Midbrain (tissue), 1 donor: ENCODE data around the gene ABCC3.

ENCODE experiments used
- DNase-seq: peaks from one replicate; lab custom pipeline; 2025; lab: John Stamatoyannopoulos, UW

Gene ABCC3

DNA sequence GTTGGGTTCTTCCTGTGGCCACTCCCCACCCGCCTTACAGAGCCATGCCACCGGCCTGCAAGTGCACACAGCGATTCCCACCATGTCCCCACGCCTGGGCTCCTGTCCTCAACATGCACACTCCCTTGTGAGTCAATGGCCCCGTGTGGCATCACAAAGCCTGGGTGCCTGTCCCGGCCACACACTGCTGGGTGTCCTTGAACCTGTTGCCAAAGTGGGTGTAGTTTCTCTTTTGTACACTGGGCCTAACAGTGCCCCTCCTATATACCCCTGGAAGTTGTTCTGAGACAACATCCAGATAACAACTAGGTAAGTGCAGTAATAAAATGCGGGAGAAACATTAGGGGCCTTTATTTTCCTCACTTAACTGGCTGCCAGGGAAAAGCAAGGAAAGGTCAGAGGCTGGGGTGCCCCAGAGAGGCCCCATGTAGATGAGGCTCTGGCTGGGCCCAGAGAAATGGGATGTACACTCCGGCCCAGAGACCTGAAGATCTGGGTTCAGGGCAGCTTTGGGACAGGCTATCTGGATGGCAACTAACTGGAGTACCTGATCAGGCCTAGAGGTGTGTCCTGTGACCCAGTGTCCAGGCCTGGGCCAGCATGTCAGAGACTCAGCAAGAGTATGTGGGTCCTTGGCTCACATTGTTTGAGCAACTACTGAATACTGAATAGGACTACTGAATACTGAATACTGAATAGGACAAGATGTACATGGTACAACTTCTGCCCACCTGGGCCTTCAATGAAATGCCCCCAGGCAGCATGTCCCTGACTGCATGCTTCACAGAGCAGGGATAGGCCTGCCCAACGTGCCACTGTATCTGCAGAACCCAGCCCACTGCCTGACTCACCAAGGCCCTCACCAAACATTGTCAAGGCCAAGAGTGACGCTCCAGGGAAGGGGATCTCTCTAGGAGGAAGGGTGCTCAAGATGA, 8.3 kb downstream of the ABCC3 start:
- DNase-seq, result no peak

DNA sequence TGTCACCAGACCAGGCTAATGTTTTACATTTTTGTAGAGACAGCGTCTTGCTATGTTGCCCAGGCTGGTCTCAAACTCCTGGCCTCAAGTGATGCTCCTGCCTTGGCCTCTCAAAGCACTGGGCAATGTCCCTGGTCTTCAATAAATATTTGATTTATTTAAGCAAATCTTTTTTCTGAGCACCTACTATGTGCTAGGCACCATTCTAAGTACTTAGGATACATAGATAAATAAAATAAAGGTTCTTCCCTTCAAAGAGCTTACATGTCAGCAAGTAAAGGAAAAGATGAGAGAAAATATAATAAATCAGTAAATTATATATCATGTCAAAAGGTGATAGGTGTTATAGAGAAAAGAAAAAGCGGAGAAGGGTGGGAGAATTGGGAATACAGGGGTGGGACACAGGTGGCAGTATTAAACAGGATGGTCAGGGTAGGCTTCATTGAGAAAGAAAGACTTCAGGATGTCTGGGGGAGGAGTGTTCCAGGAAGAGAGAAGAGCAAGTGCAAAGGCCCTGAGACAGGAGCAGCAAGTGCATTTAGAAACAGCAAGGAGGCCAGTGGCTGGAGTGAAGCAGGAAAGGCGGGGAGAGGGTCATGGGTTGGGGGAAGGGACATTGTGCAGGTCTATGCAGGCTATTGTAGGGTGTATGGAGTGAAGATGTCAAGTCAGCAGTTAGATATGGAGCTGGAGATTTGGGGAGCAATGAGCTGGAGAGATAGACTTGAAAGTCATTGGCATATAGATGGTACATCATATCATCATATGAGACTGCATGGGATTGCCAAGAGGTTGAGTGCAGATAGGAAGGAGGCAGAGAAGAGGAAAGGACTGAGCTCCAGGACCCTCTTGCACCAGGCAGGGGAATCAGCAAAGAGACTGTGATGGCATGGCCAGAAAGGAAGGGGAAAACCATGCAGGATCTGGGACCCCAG, 11.3 kb downstream of the ABCC3 start:
- DNase-seq, result no peak

DNA sequence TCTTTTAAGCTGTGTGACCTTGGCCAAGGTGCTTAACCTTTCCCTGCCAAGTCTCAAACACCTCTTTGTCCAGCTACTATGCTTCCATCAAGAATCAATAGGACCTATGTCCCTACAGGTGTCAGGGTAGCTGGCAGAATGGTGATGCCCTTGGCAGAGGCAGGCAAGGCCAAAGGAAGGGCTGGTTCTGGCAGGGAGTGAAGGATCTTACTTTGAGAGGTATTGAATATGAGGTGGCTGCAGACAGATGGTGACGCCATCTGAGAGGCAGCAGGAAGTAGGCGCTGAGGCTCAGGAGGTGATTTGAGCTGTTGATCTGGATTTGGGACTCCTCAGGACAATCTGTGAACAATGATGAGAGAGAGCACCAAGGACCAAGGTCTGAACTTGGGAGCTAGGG, 12.5 kb downstream of the ABCC3 start:
- DNase-seq, result no peak

DNA sequence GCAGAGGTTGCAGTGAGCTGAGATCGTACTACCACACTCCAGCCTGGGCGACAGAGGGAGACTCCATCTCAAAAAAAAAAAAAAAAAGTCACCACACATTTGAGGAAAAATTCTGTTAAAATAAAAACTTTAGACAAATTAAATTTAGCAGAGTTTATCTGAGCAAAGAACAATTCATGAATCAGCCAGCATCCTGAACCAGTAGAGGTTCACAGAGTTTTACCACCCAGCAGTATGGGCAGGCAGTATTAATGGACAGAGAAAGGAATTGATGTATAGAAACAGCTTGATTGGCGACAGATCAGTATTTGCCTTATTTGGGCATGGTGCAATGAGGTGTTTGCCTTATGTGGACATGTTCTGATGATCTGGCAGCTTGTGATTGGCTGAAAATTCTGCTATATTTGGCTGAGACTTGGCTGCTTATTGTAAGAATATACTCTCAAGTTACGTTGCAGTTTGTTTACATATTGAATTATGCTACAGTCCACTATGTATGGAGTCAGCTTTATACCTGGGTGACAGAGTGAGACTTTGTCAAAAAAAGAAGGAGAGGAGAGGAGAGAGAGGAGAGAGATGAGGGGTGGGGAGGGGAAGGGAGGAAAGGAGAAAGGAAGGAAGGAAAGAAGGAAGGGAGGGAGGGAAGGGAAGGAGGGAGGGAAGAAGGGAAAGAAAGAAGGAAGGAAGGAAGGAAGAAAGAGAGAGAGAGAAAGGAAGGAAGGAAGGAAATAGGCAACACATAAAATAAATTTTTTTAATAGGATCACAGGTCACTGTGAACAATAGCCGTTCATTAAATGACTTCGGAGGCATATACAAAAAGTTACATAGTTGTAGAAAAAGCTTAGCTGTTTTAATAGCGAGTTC, 14.6 kb downstream of the ABCC3 start:
- DNase-seq, result no peak

DNA sequence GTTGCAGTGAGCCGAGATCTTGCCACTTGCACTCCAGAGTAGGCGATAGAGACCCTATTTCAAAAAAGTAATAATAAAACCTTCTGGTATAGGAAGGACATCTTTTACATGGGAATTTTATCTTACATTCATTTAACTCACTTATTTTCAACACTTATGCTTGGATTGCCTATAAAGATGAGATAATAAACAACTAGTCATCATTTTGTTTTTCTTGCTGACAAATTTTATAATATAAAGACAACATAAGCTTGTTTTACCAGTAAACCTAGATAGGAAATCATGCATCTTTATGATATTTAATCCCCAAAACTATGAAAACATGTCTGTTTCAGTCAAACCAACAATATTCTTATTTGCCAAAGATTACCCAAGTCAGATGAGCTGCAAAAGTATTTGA, 17.0 kb downstream of the ABCC3 start:
- DNase-seq, result no peak

DNA sequence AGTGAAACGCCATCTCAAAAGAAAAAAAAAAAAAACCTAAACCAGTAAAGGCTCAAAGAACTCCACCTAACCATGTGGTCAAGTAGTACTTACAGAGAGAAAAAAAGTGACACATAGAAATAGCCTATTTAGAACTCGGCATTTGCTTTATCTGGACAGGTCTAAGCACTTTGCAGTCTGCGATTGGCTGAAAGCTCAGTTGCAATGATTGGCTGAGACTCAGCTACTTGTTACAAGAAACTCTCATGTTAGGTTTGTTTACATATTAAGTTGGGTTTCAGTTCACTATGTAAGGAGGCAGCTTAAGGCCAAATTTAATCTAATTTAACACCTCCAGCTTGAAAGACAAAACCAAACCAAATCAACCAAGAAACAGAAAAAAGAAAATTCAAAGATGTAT, 19.1 kb downstream of the ABCC3 start:
- no peak for DNase-seq

DNA sequence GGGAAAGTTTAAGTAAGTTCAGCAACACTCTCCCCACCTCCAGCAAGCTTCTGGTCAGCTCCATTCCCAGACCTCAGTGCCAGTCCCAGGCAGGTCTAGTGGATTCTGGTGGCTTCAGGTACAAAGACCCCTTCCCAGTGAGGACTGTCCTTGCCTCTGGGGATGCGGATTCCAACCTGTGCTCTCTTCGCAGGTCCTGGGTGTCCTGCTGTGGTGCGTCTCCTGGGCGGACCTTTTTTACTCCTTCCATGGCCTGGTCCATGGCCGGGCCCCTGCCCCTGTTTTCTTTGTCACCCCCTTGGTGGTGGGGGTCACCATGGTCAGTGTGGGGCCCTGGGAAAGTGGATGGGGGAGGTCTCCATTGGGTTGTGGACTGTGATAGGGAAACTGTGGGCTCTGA, 21.8 kb downstream of the ABCC3 start:
- DNase-seq, result no peak

DNA sequence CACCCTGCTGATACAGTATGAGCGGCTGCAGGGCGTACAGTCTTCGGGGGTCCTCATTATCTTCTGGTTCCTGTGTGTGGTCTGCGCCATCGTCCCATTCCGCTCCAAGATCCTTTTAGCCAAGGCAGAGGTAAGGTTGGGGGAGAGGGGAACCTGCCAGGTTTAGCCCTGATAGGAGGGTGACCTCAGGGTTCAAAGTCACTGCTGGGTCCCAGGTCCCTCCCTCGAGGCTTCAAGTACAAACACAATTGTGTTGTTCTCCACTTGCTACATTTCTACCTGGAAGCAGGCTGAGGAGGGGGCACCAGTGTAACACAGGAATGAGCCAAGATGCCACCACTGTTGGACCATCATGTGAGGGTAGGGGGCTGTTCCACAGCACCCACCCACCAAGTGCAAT, 22.4 kb downstream of the ABCC3 start:
- no peak for DNase-seq

DNA sequence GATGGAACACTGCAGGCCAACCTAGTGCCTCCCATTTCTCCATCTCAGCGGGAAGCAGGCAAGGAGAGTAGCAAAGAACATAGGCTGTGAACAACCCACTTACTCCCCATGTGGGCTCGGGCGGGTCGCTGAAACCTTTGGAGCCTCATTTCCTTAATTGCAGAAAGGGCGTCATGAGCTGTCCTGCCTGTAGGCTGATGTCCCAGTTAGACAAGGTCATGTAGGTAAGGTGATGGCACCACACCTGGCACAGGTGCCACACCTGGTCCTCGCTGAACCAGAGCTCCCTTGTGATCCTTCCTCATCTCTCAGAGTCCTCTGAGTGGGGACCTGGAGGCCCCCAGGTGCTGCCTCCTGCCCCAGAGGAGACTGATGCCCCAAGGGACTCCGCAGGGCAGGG, 22.9 kb downstream of the ABCC3 start:
- DNase-seq, result no peak

DNA sequence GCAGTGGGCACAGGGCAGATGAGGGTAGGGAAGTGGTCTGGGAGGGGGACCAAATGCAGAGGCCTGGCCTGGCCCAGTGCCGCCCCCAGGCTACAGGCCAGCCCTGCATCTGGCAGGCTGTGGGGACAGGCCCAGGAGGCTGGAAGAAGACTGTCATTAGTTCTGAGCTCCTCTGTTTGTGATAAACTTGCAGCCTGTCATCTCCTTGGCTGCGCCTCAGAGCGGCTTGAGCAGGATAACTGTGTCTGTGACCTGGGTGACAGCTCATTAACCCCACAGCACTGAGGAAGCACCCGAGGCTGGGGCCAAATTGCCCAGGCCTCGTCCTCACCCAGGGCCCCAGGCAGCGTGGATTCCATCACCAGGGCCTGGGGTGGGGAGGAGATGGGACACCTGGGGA, 23.9 kb downstream of the ABCC3 start:
- DNase-seq, result no peak

DNA sequence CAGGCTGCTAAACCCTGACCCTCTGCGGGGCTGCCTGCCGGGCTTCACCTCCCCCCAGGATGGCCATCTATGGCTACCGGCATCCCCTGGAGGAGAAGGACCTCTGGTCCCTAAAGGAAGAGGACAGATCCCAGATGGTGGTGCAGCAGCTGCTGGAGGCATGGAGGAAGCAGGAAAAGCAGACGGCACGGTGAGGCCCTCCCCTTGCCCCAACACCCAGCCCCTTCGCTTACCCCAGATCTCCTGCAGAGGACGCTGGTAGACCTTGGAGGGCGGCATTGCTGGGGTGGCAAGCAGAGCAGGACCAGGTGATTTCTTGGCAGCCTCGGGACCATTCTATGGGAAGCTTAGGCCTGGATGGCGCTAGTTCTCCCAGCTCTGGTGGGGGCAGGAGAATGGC, 24.5 kb downstream of the ABCC3 start:
- no peak for DNase-seq

DNA sequence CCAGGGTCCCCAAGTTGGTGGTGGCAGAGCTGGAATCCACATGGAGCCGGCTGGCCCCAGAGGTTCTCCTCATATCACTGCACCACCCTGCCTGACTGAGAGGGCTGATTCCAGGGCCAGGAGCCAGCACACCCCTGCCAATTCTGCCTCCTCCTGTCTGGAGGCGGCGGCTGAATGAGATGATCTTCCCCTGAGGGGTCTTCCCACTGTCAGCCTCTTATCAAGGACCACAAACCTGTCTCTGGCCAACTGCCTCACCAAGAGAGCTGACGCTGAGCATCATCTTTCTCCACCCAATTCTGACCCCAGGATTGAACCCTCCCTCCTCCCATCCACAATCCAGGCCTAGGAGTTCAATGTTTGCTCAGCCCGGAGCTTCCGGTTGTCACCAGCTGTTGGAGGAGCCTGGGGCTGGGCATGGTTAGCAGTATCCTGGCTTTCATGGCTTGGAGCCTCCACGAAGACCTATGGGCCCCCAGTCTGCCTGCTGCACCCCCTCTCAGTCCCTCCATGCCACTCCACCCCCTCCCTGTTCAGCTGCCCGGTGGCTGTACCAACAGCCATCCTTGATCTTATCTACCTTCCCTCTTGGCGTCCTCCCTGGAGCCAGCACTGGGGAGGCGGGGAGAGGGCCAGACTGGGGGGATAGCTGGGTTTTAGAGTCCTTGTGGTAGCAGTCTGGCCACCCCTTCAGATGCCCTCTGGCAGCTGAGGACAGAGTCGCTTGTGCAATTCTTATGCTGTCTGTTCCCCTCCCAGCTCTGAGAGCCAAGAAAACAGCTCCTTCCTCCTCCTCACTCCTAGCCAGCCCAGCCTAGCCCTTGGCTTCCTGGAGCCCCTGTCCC, 25.6 kb downstream of the ABCC3 start:
- DNase-seq, result no peak

DNA sequence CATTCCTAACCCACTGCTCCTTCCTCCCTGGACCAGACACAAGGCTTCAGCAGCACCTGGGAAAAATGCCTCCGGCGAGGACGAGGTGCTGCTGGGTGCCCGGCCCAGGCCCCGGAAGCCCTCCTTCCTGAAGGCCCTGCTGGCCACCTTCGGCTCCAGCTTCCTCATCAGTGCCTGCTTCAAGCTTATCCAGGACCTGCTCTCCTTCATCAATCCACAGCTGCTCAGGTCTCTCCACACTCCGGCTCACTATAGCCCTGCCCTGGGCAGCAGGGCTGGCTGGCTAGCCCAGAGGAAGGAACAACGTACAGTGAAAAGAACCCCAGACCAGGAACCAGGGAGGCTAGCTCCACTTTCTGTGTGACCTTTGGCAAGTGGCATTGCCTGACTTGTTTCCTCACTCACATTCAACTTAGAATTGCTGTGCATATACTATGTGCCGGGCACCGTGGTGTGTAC, 26.2 kb downstream of the ABCC3 start:
- DNase-seq, result no peak

DNA sequence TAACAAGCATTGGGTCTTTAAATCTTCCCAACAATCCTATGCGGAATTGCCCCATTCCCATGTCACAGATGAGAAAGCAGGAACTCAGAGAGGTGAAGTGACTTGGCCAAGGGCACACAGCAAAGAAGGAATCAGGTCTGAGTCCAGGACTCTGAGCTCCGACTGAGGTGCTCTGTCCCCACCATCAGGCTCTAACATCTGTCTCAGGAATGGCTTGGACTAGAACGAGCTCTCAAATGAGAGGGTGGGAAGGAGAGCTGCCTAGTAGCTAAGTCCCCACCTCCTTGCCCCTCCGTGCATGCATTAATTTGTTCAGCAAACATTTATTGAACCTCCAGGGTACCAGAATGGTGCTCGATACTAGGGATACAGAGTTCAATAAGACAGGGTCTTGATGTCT, 26.7 kb downstream of the ABCC3 start:
- no peak for DNase-seq

DNA sequence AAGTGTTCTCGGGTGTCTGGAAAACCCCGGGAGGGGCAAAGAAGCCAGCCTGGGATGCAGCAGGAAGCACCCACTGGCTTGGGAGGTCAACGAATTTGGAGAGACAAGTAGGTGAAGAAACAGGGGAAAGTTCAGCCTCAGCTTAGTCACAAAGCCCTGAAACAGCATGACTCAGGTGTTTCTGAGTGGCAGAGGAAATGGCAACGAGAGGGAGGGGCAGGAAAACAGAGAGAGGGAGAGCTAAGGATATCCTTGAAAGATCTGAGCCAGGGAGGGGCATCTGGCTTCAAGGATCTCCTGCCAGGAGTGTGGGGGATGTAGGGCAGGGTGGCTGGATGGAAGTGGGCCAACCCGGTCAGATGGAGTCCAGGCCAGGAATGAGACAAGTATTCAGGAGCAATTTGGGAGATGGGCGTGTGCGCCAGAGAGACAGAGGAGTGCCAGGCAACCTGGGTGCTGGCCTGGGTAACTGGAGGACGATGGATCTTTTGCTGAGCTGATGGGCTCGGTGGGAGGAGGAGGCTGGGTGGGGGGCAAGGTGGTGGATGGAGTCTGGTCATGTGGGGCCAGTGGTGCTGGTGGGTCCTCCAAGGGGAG, 27.2 kb downstream of the ABCC3 start:
- no peak for DNase-seq

DNA sequence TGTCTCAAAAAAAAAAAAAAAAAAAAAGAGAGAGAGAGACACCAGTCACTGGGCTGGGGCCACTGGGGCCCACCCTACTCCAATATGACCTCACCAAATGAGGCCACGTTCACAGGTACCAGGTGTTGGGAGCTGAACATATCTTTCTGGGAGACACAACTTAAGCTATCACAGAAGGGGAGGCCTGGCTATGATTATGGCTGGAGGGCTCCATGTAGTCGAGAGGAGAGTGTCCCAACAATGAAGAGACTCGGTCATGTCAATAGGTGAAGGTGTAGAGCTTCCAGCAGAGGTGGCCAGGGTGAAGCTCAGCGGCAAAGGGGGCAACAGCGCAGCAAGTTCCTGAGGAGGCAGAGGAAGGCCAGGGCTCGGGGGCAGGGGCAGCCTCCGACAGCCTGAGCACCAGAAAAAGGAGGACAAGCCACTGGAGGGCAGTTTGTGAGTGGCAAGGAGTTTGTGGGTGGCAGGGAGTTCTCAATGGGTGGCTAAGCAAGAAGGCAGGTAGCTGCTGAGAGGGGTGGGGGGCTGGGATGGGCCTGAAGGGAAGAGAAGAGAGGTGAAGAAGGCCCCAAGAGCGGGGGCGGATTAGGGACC, 28.0 kb downstream of the ABCC3 start:
- DNase-seq, result no peak

DNA sequence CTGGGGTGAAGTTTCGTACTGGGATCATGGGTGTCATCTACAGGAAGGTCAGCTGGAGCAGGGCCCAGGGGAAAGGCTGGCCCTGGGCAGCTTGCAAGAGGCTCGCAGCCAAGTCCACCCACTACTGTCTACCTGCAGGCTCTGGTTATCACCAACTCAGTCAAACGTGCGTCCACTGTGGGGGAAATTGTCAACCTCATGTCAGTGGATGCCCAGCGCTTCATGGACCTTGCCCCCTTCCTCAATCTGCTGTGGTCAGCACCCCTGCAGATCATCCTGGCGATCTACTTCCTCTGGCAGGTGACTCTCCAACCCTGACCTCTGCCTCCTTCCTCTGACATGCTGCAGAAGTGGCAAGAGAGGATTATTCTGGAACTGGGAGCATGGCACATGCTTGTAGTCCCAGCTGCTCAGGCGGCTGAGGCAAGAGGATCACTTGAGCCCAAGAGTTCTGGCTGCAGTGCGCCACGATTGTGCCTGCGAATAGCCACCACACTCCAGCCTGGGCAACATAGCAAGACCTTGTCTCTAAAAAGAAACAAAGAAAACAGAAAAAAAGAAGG, 29.2 kb downstream of the ABCC3 start:
- DNase-seq, result no peak

DNA sequence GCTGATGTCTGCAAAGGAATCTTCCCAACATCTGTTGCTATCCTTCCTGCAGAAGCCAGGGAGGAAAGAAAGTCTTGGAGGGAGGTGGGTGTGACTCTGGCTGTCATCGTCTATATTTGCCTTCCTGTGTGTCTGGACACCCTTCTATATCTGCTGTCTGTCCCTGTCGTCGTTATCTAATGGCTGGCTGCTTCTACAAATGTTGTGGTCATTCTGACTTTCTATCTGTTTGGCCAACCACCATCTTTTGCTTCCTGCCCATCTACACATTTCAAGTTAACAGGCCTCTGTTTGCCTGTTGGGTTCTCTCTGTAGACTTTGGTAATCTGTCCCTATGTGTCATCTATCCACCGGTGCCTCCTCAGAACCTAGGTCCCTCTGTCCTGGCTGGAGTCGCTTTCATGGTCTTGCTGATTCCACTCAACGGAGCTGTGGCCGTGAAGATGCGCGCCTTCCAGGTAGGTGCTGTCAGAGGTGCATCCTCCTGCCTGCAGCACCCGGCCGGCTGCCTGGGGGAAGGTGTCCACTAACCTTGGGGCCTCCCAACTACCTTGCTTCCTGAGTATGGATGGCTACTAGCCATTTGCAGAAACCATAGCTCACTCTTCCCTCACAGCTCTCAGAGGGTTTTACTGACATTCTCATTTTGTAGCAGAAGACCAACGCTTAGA, 30.2 kb downstream of the ABCC3 start:
- no peak for DNase-seq

DNA sequence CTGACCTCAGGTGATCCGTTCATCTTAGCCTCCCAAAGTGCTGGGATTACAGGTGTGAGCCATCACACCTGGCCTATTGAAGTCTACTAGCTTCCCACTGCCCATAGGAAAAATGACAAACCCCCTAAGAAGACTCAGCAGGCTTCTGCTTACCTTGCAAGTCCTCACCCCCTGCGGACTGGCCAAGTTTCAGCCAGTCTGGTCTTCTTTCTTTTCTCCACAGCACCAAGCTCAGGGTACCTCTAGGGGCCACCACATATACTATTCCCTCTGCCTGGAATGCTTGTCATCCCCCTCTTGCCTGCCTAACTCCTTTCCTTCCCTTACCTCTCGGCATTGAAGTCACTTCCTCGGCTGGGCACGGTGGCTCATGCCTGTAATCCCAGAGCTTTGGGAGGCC, 31.2 kb downstream of the ABCC3 start:
- no peak for DNase-seq
